Measurements from ENCODE around the gene DHCR24. TPM values are rescaled to one million over a fixed set of nuclear protein-coding genes. Genes with fewer than 3 reads are reported as not detected.

The DHCR24 gene
- total and polyA plus RNA-seq, 2 donors (not counting 1 experiment from before 2014, with no cell fraction given): 5.2 to 13.3 TPM

DNA sequence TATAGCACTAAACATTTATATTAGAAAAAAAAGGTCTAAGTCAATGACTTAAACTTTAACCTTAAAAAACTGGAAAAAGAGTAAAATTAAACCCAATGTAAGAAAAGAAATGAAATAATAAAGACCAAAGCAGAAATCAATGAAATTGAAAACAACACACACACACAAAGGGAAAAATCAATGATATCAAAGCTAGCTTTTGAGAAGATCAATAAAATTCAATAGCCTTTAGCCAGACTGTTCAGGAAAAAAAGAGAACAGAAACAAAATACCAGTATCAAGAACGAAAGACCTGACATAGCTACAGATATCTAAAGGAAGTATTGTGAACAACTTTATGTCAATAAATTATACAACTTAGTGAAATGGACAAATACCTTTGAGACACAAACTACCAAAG lies 7.1 kb downstream of the DHCR24 start:
- intact Hi-C loops (cut with micrococcal nuclease): no loop called here
- Histone ChIP-seq H3K4me1 (ENCODE audit: control insufficient read depth in 2 of 2, insufficient read depth in 2 of 2, low read length in 2 of 2) (no peaks in the 10 kb centered on the region), H3K9me3 (ENCODE audit: control extremely low read depth in 1 of 3, control insufficient read depth in 2 of 3, insufficient read depth in 1 of 3, low read length in 2 of 3) (peaks cover 0 to 8% (median 3%) of the 10 kb centered on the region in 3 donors), H3K9ac (ENCODE audit: low read length) (no peak overlapping the region), H3K79me2 (ENCODE audit: control insufficient read depth, insufficient read depth, low read length) (no peaks in the 10 kb centered on the region), H3K36me3 (replicated peaks in 1 of 2; ENCODE audit: control extremely low read depth in 1 of 2, control insufficient read depth in 1 of 2, extremely low read depth in 1 of 2, insufficient read depth in 2 of 2, low read length in 1 of 2) (no peaks in the 10 kb centered on the region), H4K20me1 (ENCODE audit: control insufficient read depth, insufficient read depth, low read length, poor library complexity, severe bottlenecking) (no peaks in the 10 kb centered on the region), H3K27ac (ENCODE audit: low read length in 2 of 2) (no peak overlapping the region), H3K27me3 (replicated peaks in 1 of 4; ENCODE audit: control extremely low read depth in 1 of 4, control insufficient read depth in 3 of 4, insufficient read depth in 4 of 4, low read length in 3 of 4) (no peaks in the 10 kb centered on the region), H3K4me2 (replicated peaks; ENCODE audit: low read depth, low read length, poor library complexity, severe bottlenecking) (no peak overlapping the region), H3K4me3 (ENCODE audit: control extremely low read depth in 1 of 5, extremely low read depth in 1 of 5, insufficient read depth in 1 of 5, low read depth in 2 of 5, low read length in 4 of 5) (no peak overlapping the region), H2AFZ (ENCODE audit: insufficient read depth, low read depth, low read length, poor library complexity, severe bottlenecking) (no peak overlapping the region)
- Mint-ChIP-seq H3K9me3 (ENCODE audit: insufficient read depth) (peaks cover 4% of the 10 kb centered on the region), H3K27me3 (no peaks in the 10 kb centered on the region), H3K4me1 (peaks cover 4% of the 10 kb centered on the region), H3K4me3 (no peak overlapping the region), H3K27ac (no peak overlapping the region)
- POLR2A ChIA-PET: no interaction called here
- DNase-seq (no peak), ATAC-seq (ENCODE audit: low read depth) (no peak)
- CTCF ChIA-PET: interaction anchor here (0.7 to 1.4 kb wide), 3 partner anchors 811 to 1993 kb away, joined by 3 to 5 read pairs (median 3); no protein-coding TSS in a partner anchor
- no peak for TF ChIP-seq EZH2 (IDR thresholded peaks at IDR 0.05; ENCODE audit: borderline replicate concordance, insufficient read depth, low read depth, low read length, poor library complexity, severe bottlenecking)
- TF ChIP-seq, protein P1, sequence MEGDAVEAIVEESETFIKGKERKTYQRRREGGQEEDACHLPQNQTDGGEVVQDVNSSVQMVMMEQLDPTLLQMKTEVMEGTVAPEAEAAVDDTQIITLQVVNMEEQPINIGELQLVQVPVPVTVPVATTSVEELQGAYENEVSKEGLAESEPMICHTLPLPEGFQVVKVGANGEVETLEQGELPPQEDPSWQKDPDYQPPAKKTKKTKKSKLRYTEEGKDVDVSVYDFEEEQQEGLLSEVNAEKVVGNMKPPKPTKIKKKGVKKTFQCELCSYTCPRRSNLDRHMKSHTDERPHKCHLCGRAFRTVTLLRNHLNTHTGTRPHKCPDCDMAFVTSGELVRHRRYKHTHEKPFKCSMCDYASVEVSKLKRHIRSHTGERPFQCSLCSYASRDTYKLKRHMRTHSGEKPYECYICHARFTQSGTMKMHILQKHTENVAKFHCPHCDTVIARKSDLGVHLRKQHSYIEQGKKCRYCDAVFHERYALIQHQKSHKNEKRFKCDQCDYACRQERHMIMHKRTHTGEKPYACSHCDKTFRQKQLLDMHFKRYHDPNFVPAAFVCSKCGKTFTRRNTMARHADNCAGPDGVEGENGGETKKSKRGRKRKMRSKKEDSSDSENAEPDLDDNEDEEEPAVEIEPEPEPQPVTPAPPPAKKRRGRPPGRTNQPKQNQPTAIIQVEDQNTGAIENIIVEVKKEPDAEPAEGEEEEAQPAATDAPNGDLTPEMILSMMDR (IDR thresholded peaks at IDR 0.05): no peak
- WGBS (ENCODE audit: insufficient coverage): no CpG with 5 or more reads among the region's 1 CpG

DNA sequence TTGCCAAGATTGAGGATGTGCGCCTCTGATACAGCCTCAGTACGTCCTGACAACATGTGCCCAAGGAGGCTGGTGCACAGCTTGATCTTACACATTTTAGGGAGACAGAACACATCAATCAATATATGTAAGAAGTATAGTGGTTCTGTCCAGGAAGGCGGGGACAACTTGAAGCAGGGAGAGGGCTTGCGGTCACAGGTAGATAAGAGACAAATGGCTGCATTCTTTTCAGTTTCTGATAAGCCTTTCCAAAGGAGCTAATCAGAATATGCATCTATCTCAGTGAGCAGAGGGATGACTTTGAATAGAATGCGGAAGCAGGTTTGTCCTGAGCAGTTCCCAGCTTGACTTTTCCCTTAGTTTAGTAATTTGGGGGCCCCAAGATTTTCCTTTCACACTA lies 10.2 kb downstream of the DHCR24 start:
- Mint-ChIP-seq H3K27me3 (no peaks in the 10 kb centered on the region), H3K4me3 (no peak overlapping the region), H3K27ac (no peak overlapping the region), H3K4me1 (peaks cover 2% of the 10 kb centered on the region), H3K9me3 (ENCODE audit: insufficient read depth) (peaks cover 4% of the 10 kb centered on the region)
- ChIA-PET CTCF (interaction anchor here (0.9 kb wide), 1 partner anchor 10 kb away, joined by 3 read pairs; the partner anchor contains the start of gene DHCR24), POLR2A (no interaction called here)
- no peak for ATAC-seq (ENCODE audit: low read depth)
- TF ChIP-seq EZH2 (IDR thresholded peaks at IDR 0.05; ENCODE audit: borderline replicate concordance, insufficient read depth, low read depth, low read length, poor library complexity, severe bottlenecking): no peak
- TF ChIP-seq, protein P1 (IDR thresholded peaks at IDR 0.05): no peak
- Histone ChIP-seq H3K9ac (ENCODE audit: low read length) (no peak overlapping the region), H3K9me3 (ENCODE audit: control extremely low read depth in 1 of 3, control insufficient read depth in 2 of 3, insufficient read depth in 1 of 3, low read length in 2 of 3) (peaks cover 0 to 8% (median 3%) of the 10 kb centered on the region in 3 donors), H2AFZ (ENCODE audit: insufficient read depth, low read depth, low read length, poor library complexity, severe bottlenecking) (no peak overlapping the region), H3K27me3 (replicated peaks in 1 of 4; ENCODE audit: control extremely low read depth in 1 of 4, control insufficient read depth in 3 of 4, insufficient read depth in 4 of 4, low read length in 3 of 4) (no peaks in the 10 kb centered on the region), H3K4me1 (ENCODE audit: control insufficient read depth in 2 of 2, insufficient read depth in 2 of 2, low read length in 2 of 2) (no peaks in the 10 kb centered on the region), H3K4me2 (replicated peaks; ENCODE audit: low read depth, low read length, poor library complexity, severe bottlenecking) (no peak overlapping the region), H4K20me1 (ENCODE audit: control insufficient read depth, insufficient read depth, low read length, poor library complexity, severe bottlenecking) (no peaks in the 10 kb centered on the region), H3K27ac (ENCODE audit: low read length in 2 of 2) (no peak overlapping the region), H3K79me2 (ENCODE audit: control insufficient read depth, insufficient read depth, low read length) (no peaks in the 10 kb centered on the region), H3K36me3 (replicated peaks in 1 of 2; ENCODE audit: control extremely low read depth in 1 of 2, control insufficient read depth in 1 of 2, extremely low read depth in 1 of 2, insufficient read depth in 2 of 2, low read length in 1 of 2) (no peaks in the 10 kb centered on the region), H3K4me3 (ENCODE audit: control extremely low read depth in 1 of 5, extremely low read depth in 1 of 5, insufficient read depth in 1 of 5, low read depth in 2 of 5, low read length in 4 of 5) (no peak overlapping the region)
- WGBS (ENCODE audit: insufficient coverage): 100% methylated on average over 2 of the region's 5 CpGs
- no peak for DNase-seq
- intact Hi-C loops (cut with micrococcal nuclease): no loop called here
